SK-N-SH (cell line): ENCODE measurements around the gene COL20A1. TPM values are rescaled to one million over a fixed set of nuclear protein-coding genes. Genes with fewer than 3 reads are reported as not detected.

ENCODE experiments used
- CTCF ChIA-PET: fragments of 300-600, 350-600 bp; formaldehyde crosslinking; extraction: SDS; loops from one replicate; lab custom pipeline; 2021; lab: Yijun Ruan, JAX
- POLR2A ChIA-PET: fragments of 350-600 bp; sonication (Branson Sonifier 250); formaldehyde crosslinking; extraction: SDS; loops from one replicate; lab custom pipeline; 2020; ENCODE audit warnings: antibody characterized with exemption, inconsistent platforms; lab: Yijun Ruan, JAX
- DNase-seq: peaks from one replicate; pipeline ENCODE4 v3.0.0; 2012
- H2AFZ ChIP-seq: fragments of 200-600 bp; sonication (generic); 2 replicates; pipeline ENCODE4 v1.8.1; 2016; ENCODE audit warnings: antibody characterized with exemption, mild to moderate bottlenecking, low read depth
- H3F3A ChIP-seq: fragments of 200-600 bp; sonication (generic); replicated peaks from 2 replicates; pipeline ENCODE3; 2016; ENCODE audit warnings: antibody characterized with exemption, mild to moderate bottlenecking; ENCODE audit not compliant: insufficient read depth
- H3K27ac ChIP-seq, 2 experiments: fragments of 200-500 bp in 1 of 2; fragments of 200-600 bp in 1 of 2; sonication (Bioruptor generic) in 1 of 2; sonication (generic), shearing (Covaris generic) in 1 of 2; 2 replicates each; pipeline versions ENCODE4 v1.5.1 to v1.6.1; 2014 to 2016; ENCODE audit warnings: low read depth in 2 of 2, inconsistent platforms in 1 of 2, low read length in 1 of 2, mild to moderate bottlenecking in 1 of 2, mixed read lengths in 1 of 2
- H3K27me3 ChIP-seq: fragments of 200-600 bp; sonication (generic), shearing (Covaris generic); 2 replicates; pipeline ENCODE4 v1.6.1; 2016; ENCODE audit warnings: mixed run types; ENCODE audit not compliant: insufficient read depth
- H3K36me3 ChIP-seq, 2 experiments: fragments of 200-500 bp in 1 of 2; fragments of 200-600 bp in 1 of 2; sonication (Bioruptor generic) in 1 of 2; sonication (generic) in 1 of 2; replicated peaks in 1 of 2; 2 replicates each; pipeline versions ENCODE3 to v1.5.1; 2014 to 2016; ENCODE audit warnings: low read length in 1 of 2, mild to moderate bottlenecking in 1 of 2; ENCODE audit not compliant: insufficient read depth in 2 of 2, control insufficient read depth in 1 of 2
- H3K4me1 ChIP-seq, 2 experiments: fragments of 200-500 bp in 1 of 2; fragments of 200-600 bp in 1 of 2; sonication (Bioruptor generic) in 1 of 2; sonication (generic), shearing (Covaris generic) in 1 of 2; 2 replicates each; pipeline versions ENCODE4 v1.5.1 to v1.6.1; 2014 to 2016; ENCODE audit warnings: low read depth in 1 of 2, low read length in 1 of 2, mixed run types in 1 of 2; ENCODE audit not compliant: insufficient read depth in 2 of 2, control insufficient read depth in 1 of 2
- H3K4me2 ChIP-seq: fragments of 200-600 bp; sonication (generic), shearing (Covaris generic); 2 replicates; pipeline ENCODE4 v1.6.1; 2017; ENCODE audit warnings: mixed run types
- H3K4me3 ChIP-seq, 2 experiments: fragments of 200-500 bp in 1 of 2; fragments of 200-600 bp in 1 of 2; sonication (Bioruptor generic) in 1 of 2; sonication (generic), shearing (Covaris generic) in 1 of 2; 2 replicates each; pipeline versions ENCODE4 v1.5.1 to v1.8.1; 2014 to 2016; ENCODE audit warnings: low read depth in 2 of 2, inconsistent platforms in 1 of 2, low read length in 1 of 2, mild to moderate bottlenecking in 1 of 2, mixed read lengths in 1 of 2, moderate library complexity in 1 of 2
- H3K79me2 ChIP-seq: fragments of 200-600 bp; sonication (generic); 2 replicates; pipeline ENCODE4 v1.8.1; 2017; ENCODE audit warnings: mild to moderate bottlenecking; ENCODE audit not compliant: insufficient read depth
- H3K9ac ChIP-seq: fragments of 200-600 bp; sonication (generic); 2 replicates; pipeline ENCODE4 v1.6.1; 2017; ENCODE audit warnings: mixed run types
- H3K9me2 ChIP-seq: fragments of 200-600 bp; sonication (generic); 2 replicates; pipeline ENCODE4 v1.6.1; 2017; ENCODE audit warnings: mixed run types
- H3K9me3 ChIP-seq: fragments of 200-600 bp; sonication (generic); 2 replicates; pipeline ENCODE4 v1.6.1; 2017; ENCODE audit warnings: mixed run types, mild to moderate bottlenecking, moderate library complexity
- H4K20me1 ChIP-seq: fragments of 200-600 bp; sonication (generic); 2 replicates; pipeline ENCODE4 v1.6.1; 2017; ENCODE audit warnings: mild to moderate bottlenecking, mixed run types; ENCODE audit not compliant: insufficient read depth
- CHD2 ChIP-seq: fragments of 150-350 bp; IDR thresholded peaks from 2 replicates; pipeline ENCODE4 v1.6.1; 2018; ENCODE audit warnings: low read length; ENCODE audit not compliant: partially characterized antibody
- EP300 ChIP-seq, 2 experiments: IDR thresholded peaks; 2 replicates each; pipeline versions ENCODE4 v1.4.0 to v1.6.1; 2012; ENCODE audit warnings: borderline replicate concordance in 1 of 2, low read depth in 1 of 2, low read length in 1 of 2
- GATA2 ChIP-seq: sonication (generic); formaldehyde crosslinking; IDR thresholded peaks from 2 replicates; pipeline ENCODE4 v1.5.0; 2020; ENCODE audit warnings: mild to moderate bottlenecking, missing genetic modification reagents
- IRF3 ChIP-seq: fragments of 150-350 bp; IDR thresholded peaks from 2 replicates; pipeline ENCODE4 v1.6.1; 2016; ENCODE audit warnings: mild to moderate bottlenecking, low read depth, low read length
- MAX ChIP-seq: IDR thresholded peaks from 2 replicates; pipeline ENCODE4 v1.4.0; 2012; ENCODE audit warnings: low read depth
- RFX5 ChIP-seq: IDR thresholded peaks from 2 replicates; pipeline ENCODE4 v1.6.1; 2012; ENCODE audit warnings: mild to moderate bottlenecking, improper control_type of control experiment, low read length
- SMC3 ChIP-seq: IDR thresholded peaks from 2 replicates; pipeline ENCODE4 v1.6.1; 2012; ENCODE audit warnings: low read depth, low read length, improper control_type of control experiment
- USF1 ChIP-seq: IDR thresholded peaks from 2 replicates; pipeline ENCODE4 v1.4.0; 2012; ENCODE audit warnings: low read depth, borderline replicate concordance
- WGBS: methylation state at CpG from one replicate; pipeline ENCODE4 v1.1.6; 2017; ENCODE audit warnings: low lambda C conversion rate; 5-methylcytosine and 5-hydroxymethylcytosine counted together
- polyA plus RNA-seq, 3 experiments: library from polyadenylated mRNA; depleted of rRNA; stranded (reverse); fragments of >200 nt; gene quantifications; 2 replicates each; pipeline ENCODE4 v1.2.3, GENCODE V29; 2012
- TF ChIP-seq, protein P1 (sequence below): fragments of 200-600 bp; sonication (generic); IDR thresholded peaks from 2 replicates; pipeline ENCODE4 v1.6.1; 2017; ENCODE audit warnings: antibody characterized with exemption, mild to moderate bottlenecking, moderate library complexity

COL20A1 gene
- polyA plus RNA-seq, 1 of the 3 experiments (the other 2 are of a cell fraction) = not detected

DNA sequence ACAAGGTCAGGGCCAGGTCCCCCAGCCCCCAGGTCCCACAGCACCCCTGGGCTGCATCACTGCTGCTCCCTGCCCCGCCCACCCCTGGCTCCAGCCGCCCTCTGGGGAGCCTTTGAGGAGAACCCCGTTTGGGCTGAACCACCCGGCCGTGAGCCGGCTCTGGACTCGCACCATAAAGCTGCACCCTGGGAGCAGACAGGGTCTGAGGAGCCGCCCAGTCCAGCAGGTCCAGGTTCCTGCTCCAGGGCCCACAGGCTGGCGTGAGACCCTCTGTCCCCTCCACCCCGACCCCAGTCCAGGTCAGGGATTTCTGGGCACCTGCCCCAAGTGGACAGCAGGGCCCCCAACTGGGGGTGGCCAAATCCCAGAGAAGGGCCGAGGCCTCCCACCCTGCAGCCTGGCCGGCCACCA lies 59.8 kb downstream of the COL20A1 start (continued):
- TF ChIP-seq GATA2 (CRISPR knock-in tag) (no peak), IRF3 (no peak), RFX5 (no peak), SMC3 (no peak)
- TF ChIP-seq, protein P1, sequence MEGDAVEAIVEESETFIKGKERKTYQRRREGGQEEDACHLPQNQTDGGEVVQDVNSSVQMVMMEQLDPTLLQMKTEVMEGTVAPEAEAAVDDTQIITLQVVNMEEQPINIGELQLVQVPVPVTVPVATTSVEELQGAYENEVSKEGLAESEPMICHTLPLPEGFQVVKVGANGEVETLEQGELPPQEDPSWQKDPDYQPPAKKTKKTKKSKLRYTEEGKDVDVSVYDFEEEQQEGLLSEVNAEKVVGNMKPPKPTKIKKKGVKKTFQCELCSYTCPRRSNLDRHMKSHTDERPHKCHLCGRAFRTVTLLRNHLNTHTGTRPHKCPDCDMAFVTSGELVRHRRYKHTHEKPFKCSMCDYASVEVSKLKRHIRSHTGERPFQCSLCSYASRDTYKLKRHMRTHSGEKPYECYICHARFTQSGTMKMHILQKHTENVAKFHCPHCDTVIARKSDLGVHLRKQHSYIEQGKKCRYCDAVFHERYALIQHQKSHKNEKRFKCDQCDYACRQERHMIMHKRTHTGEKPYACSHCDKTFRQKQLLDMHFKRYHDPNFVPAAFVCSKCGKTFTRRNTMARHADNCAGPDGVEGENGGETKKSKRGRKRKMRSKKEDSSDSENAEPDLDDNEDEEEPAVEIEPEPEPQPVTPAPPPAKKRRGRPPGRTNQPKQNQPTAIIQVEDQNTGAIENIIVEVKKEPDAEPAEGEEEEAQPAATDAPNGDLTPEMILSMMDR = no peak
- TF ChIP-seq, all 33 proteins: peak for 0

GRCh38 chr20:63354636-63355350 lies 61.8 kb downstream of the COL20A1 start:
- Histone ChIP-seq H3K27ac (no peak overlapping the region), H3F3A (no peaks in the 10 kb centered on the region), H3K79me2 (no peaks in the 10 kb centered on the region), H3K9ac (no peak overlapping the region), H3K9me3 (no peaks in the 10 kb centered on the region), H4K20me1 (no peaks in the 10 kb centered on the region), H3K9me2 (no peaks in the 10 kb centered on the region), H3K4me3 (no peak overlapping the region), H3K4me2 (no peak overlapping the region), H3K4me1 (no peaks in the 10 kb centered on the region; a peak in 1 of 4 replicates), H3K27me3 (no peaks in the 10 kb centered on the region), H2AFZ (no peak overlapping the region), H3K36me3 (no peaks in the 10 kb centered on the region)
- POLR2A ChIA-PET = no interaction called here
- TF ChIP-seq USF1 (no peak), MAX (no peak), EP300 (IDR thresholded peaks at IDR 0.05; ENCODE audit: borderline replicate concordance in 1 of 2, low read depth in 1 of 2, low read length in 1 of 2) (no peak), CHD2 (no peak), GATA2 (CRISPR knock-in tag) (no peak)
- WGBS = 65% methylated on average over 9 of the region's 25 CpGs
- CTCF ChIA-PET = interaction anchor here (0.7 to 7.3 kb wide), 3 partner anchors 19 to 46 kb away, joined by 3 to 39 read pairs (median 3); no protein-coding TSS in a partner anchor
- no peak for DNase-seq
